ENCODE measurements around the gene PTGES3. TPM values are rescaled to one million over a fixed set of nuclear protein-coding genes. Genes with fewer than 3 reads are reported as not detected.

PTGES3 gene
- total and polyA plus RNA-seq, 7 donors: 92.8 to 209 (median 156) TPM

GRCh38 chr12:56633468-56634241, 54.4 kb downstream of the PTGES3 start:
- peak overlapping the region; percentile 90 to 98 (median 94) for H3K27ac ChIP-seq

DNA sequence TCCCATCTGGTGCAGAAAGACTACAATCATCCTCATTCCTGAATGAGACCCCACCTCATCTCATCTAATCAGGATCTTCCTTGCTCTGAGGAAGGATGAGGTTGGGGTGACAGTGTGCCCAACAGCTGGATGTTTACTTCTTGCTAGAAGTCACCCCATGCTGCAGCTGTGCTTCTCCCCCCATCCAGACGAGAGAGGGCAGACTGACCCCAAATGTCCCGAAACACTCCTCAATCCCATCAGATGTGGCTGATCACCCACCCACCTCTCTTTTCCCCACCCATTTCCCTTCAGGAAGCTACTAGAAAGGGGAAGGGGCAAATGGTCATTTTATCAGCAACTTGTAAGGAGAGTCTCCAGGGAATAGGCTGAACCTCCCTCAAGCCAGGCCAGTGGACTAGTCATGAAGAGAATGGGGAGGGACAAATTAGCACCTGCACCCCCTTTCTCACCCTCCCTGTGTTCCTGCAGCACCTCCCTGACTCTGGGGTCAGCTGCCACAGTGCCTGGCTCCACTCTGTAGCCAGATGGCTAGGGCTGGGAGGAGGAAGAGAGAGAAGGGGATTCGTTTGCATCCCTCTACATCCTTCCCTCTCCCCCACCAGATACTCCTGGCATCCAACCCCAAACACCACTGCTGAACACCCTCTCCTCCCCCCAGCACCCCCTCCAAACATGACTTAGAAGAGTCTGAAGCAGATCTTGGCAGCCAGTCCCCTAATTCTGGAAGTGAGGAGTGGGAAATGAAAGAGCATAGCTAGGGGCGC, 55.2 kb downstream of the PTGES3 start:
- intact Hi-C loops (cut with DNase I): loop anchor here (5.0 kb wide), 1 partner anchor 61 kb away; no protein-coding TSS in a partner anchor
- TF ChIP-seq, protein P1, sequence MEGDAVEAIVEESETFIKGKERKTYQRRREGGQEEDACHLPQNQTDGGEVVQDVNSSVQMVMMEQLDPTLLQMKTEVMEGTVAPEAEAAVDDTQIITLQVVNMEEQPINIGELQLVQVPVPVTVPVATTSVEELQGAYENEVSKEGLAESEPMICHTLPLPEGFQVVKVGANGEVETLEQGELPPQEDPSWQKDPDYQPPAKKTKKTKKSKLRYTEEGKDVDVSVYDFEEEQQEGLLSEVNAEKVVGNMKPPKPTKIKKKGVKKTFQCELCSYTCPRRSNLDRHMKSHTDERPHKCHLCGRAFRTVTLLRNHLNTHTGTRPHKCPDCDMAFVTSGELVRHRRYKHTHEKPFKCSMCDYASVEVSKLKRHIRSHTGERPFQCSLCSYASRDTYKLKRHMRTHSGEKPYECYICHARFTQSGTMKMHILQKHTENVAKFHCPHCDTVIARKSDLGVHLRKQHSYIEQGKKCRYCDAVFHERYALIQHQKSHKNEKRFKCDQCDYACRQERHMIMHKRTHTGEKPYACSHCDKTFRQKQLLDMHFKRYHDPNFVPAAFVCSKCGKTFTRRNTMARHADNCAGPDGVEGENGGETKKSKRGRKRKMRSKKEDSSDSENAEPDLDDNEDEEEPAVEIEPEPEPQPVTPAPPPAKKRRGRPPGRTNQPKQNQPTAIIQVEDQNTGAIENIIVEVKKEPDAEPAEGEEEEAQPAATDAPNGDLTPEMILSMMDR (IDR thresholded peaks at IDR 0.05): no peak
- TF ChIP-seq POLR2A (IDR thresholded peaks at IDR 0.05) (no peak), POLR2AphosphoS5 (IDR thresholded peaks at IDR 0.05) (no peak), EP300 (IDR thresholded peaks at IDR 0.05) (no peak)
- DNase-seq: no peak
- Histone ChIP-seq H3K4me3 (peak overlapping the region in 3 of 4 donors; percentile 12 to 26 (median 16)), H3K9me3 (no peaks in the 10 kb centered on the region), H3K36me3 (peaks cover 2 to 6% (median 4%) of the 10 kb centered on the region in 4 donors), H3K4me1 (peaks cover 0 to 75% (median 57%) of the 10 kb centered on the region in 4 donors), H3K27ac (peak overlapping the region; percentile 61 to 98 (median 92)), H3K27me3 (no peaks in the 10 kb centered on the region)
- 54 to 56% methylated on average over 4 of the region's 4 CpGs for WGBS, 2 donors

More at GRCh38 chr12:56633468-56634241, 54.4 kb downstream of the PTGES3 start:
- TF ChIP-seq POLR2AphosphoS5 (IDR thresholded peaks at IDR 0.05) (no peak), EP300 (IDR thresholded peaks at IDR 0.05) (no peak), POLR2A (IDR thresholded peaks at IDR 0.05) (no peak)
- TF ChIP-seq, protein P1 (IDR thresholded peaks at IDR 0.05): no peak
- peaks cover 10 to 13% (median 11%) of the 10 kb centered on the region in 4 donors for H3K36me3 ChIP-seq
- no peaks in the 10 kb centered on the region for H3K9me3 ChIP-seq
- peaks cover 0 to 71% (median 54%) of the 10 kb centered on the region in 4 donors for H3K4me1 ChIP-seq
- no peaks in the 10 kb centered on the region for H3K27me3 ChIP-seq
- DNase-seq: no peak
- H3K4me3 ChIP-seq: peak overlapping the region; percentile 76 to 91 (median 84)
- WGBS, 2 donors: 44 to 59% methylated on average over 12 of the region's 12 CpGs
- intact Hi-C loops (cut with DNase I): loop anchor here (5.0 kb wide), 1 partner anchor 61 kb away; no protein-coding TSS in a partner anchor

DNA sequence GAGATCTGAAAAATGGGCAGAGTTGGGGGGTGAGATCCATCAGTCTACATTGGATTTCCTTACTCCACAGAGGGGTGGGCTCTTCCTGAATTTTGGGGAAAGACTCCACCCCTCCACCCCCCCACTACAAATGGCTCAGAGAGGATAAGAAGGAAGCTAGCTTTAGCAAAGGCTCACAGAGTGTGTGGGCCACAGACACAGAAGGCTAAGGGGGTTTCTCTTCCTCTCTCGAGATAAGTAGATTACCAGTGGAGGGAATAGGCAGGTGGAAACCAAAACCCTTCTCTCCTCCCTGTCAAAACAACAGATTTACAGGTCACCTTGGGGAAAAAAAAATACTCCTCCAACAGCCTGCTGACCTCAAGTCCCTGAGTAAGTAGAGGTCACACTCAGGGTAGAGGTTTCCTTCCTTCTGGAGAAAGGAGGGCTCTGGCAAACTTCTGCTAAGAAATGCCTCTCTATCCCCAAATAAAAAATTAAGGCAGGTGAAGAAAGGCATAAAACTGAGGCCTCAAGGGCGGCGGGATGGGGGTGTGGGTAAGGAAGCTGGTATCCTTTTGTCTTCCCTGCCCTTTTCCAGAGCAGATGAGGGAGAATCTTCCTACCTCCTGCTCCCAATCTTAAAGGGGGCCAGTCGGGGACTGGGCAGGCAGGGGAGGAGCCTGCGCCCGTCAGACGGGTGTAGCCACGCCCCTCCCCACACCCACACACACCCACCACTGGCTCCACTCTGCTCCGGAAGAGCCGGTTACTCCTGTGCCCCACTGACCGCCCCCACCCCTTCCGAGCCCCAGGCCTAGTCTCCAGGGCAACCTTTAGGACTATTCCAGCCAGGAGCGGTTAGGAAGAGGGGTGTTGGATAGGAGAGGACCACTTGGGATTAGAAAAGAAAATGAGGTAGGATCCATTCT, 56.0 kb downstream of the PTGES3 start:
- WGBS, 2 donors: 2 to 3% methylated on average over 13 of the region's 13 CpGs
- Histone ChIP-seq H3K27ac (peak overlapping the region; percentile 61 to 98 (median 92)), H3K4me1 (peaks cover 0 to 75% (median 57%) of the 10 kb centered on the region in 4 donors), H3K9me3 (no peaks in the 10 kb centered on the region), H3K36me3 (peaks cover 0 to 2% (median under 1%) of the 10 kb centered on the region in 4 donors), H3K4me3 (peak overlapping the region in 3 of 4 donors; percentile 12 to 26 (median 16)), H3K27me3 (no peaks in the 10 kb centered on the region)
- intact Hi-C loops (cut with DNase I): loop anchor here (5.0 kb wide), 1 partner anchor 60 kb away; no protein-coding TSS in a partner anchor
- TF ChIP-seq EP300 (IDR thresholded peaks at IDR 0.05) (no peak), POLR2AphosphoS5 (IDR thresholded peaks at IDR 0.05) (no peak), POLR2A (IDR thresholded peaks at IDR 0.05) (no peak)
- TF ChIP-seq, protein P1 (IDR thresholded peaks at IDR 0.05): no peak
- DNase-seq: peak; percentile 88

- Histone ChIP-seq H3K4me1 (peaks cover 0 to 73% (median 71%) of the 10 kb centered on the region in 4 donors), H3K36me3 (peaks cover 0 to 10% (median 4%) of the 10 kb centered on the region in 4 donors), H3K27ac (peak within 1 kb of the TSS; percentile 96 to 98 (median 97)), H3K4me3 (peak within 1 kb of the TSS; percentile 88 to 100 (median 97)), H3K9me3 (no peaks in the 10 kb centered on the region), H3K27me3 (no peaks in the 10 kb centered on the region)
- peak; percentile 93 for DNase-seq
- intact Hi-C loops (cut with DNase I): loop anchor here (5.0 kb wide), 1 partner anchor 58 kb away; no protein-coding TSS in a partner anchor
- 1% methylated on average over 31 of the region's 31 CpGs for WGBS, 2 donors
- TF ChIP-seq, protein P1 (IDR thresholded peaks at IDR 0.05): no peak
- TF ChIP-seq EP300 (IDR thresholded peaks at IDR 0.05): peak in 1 of 4 donors; percentile 34
- TF ChIP-seq POLR2AphosphoS5 (IDR thresholded peaks at IDR 0.05): peak; percentile 44 to 75 (median 64)
- peak in 1 of 2 donors; percentile 8 for TF ChIP-seq POLR2A (IDR thresholded peaks at IDR 0.05)
Observed at GRCh38 chr12:56630180-56630632, 57.9 kb downstream of the PTGES3 start, which contains the start of gene BAZ2A. Gene BAZ2A, minus strand, starts transcription at chr12:56630326. Its CDS starts 12,796 bp downstream, at chr12:56617530.

Data from sigmoid colon (tissue), 7 donors.